GM18867 (cell line): Measurements from ENCODE around the gene TRAF3IP1.
"Not testable (repeated sequence)": the region's sequence is repeated elsewhere in the genome, so short reads cannot be mapped to it uniquely, and the experiment has no call there.

ENCODE experiments used
- ATAC-seq: cut with Tn5 transposase; IDR thresholded peaks from one replicate; pipeline ENCODE4 v1.9.1; 2021; ENCODE audit warnings: mild to moderate bottlenecking, moderate library complexity; ENCODE audit not compliant: unreplicated experiment

TRAF3IP1 gene

DNA sequence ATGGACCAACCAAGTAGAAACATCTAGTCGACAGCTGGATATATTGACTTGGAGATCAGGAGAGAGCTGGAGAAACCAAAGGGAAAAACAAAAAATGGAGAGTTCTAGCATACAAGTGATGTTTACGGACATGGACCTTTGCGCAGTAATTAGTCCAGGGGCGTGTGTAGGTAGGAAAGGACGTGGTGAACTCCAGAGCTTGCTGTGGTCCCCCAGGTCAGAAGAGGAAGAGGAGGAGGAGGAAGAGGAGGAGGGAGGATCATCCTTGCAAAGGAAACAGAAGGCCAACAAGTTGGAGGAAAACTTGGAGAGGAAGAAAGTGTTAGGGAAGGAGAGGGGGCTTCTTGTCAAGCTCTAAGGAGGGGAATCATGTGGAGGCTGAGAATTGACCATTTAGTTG is 17.5 kb downstream of the TRAF3IP1 start:
- no peak for ATAC-seq

DNA sequence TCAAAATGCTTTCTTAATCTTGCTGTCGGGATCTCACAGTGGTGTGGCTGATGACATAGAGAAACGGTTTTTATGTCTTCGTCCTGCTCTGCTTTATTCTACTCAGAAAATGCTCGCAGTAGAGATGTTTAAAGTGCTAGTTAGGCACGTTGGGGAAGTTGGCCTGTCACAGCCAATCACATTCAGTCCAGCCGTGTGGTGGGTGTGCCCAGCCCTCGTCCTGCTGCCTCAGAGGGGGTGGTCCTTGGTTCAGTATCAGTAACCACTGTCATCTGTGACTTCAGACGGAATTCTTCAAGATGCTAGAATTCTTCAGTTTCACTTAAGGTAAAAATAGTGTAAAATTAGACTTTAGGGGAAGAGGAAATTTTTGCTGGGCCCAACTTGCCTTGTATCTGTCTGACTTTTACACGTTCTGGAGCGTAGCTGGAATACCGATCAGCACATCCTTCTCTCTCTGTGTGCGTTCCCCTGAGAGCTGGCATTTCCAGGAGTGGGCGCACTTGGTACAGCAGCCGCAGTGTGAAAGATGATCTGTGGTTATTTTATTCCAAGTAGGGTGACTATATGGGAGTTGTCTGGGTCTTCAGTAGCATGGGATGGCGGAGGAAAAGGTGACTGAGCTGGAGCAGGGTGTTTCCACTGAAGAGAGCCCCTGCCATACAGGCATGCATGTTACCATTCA is 18.5 kb downstream of the TRAF3IP1 start:
- no peak for ATAC-seq

DNA sequence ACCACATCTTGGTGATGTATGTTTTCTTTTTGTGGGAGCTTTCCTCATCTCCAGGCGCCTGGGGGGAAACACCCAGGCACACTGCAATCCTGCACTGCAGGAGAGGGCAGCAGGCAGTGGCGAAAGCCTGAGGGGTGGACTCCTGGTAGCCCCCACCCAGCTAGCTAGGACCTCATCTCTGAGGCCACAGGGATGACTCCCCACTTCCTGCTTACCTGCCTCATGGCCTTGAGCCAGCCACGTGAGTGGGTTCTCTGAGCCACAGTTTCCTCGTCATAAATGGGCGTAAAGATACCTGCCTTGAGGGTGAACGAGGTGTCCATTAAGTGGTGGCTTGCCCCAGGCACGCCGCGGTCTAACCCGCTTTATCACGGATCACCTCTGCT is 19.1 kb downstream of the TRAF3IP1 start:
- no peak for ATAC-seq

DNA sequence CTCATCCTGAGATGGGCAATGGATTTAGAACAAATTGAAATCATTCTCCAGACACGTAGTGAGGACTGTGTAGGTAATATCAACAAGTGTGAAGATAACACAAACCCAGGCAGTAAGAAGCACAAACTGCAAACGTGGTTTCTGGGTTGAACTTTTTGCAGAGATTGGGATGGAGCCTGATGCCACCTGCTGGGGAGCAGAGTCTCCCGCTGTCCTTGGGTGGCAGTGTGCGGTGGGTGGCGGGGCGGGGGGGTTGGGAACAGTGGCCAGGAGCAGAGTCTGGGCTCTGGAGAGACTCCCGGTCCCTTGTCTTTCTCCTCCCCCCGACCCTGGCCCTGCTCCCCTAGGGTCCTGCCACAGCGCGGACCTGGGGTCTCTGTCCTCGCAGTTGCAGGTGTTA is 19.5 kb downstream of the TRAF3IP1 start:
- ATAC-seq = no peak

DNA sequence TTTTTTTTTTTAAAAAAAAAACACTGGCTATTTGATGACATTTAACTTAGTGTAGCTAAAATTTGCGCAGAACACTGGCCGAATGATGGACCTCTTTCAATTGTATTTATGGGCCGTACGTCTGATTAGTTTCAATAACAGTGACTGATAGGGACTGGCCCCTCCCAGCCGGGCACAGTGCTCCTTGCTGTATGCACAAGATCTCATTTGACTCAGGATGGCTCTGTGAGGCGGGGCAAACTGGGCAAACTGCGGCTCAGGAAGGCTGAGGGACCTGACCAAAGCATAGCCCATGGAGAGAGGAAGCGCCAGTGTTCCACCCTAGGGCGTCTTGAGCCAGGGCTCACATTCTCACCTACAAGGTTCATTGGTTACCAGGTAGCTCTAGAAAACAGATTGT is 21.2 kb downstream of the TRAF3IP1 start:
- ATAC-seq = no peak

DNA sequence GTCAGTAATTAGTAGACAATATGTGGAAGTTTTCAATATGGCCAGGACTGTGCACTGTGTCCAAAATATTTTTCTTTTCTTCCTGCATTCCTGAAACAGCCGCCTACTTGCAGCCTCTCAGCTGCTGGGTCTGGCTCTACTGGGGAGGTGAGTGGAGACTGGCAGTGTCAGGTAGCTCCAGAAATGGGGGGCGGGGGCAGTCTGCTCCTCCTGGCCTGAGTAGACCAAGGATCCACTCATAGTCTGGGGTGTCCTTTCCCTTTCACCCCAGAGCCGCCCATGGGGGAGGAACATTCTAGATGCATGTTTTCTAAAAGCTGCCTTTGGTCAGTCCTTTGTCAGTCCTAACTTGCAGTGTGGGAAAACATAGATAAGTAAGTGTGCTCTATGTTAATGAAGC is 23.7 kb downstream of the TRAF3IP1 start:
- no peak for ATAC-seq

DNA sequence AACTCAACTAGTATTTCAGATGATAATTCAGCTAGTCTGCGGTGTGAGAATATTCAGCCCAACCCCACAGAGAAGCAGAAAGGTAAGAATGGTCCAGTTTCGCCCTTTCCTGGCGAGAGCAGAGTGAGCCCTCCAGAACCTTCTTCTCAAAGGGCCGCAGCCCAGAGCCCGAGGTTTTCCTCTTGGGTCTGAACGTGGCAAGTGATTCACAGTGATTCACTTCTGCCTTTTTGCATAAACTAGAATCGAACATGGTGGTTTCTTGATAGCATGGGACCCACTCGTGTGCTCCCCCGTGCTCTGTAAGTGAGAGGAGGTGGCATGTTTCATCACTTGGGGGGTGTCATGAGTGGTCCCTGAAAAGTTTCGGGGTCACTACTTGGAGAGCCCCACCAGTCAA is 24.2 kb downstream of the TRAF3IP1 start:
- no peak for ATAC-seq

DNA sequence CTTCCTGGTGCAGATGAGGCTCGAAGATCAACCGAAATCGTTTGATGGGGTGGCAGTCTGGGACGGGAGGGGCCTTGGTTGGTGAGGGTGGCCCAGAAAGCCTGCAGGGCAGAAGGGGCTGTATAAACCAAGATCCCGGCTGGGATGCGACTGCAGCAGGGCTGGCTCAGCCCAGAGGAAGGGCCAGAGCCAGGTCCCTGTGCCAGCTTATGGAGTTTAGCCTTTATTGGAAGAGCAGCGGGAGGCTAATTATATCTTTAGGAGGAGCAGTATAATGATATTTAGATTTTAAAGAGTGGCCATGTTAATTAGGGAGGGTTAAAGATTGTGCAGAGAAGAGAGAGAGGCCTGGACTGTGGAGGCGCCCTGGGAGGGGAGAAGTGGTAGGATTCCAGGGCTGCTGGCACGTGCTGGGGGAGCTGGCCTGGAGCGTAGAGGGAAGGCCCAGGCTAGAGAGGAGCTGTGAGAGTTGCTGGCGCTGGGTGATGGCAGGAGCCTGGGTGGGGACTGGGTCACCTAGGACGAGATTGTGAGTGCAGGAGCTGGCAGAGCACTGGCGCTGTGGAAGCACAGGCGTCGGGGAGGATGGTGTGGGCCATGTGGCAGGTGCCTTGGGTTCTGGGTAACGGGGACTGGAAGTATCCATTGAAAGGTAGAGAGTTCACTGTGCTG is 25.1 kb downstream of the TRAF3IP1 start:
- no peak for ATAC-seq

DNA sequence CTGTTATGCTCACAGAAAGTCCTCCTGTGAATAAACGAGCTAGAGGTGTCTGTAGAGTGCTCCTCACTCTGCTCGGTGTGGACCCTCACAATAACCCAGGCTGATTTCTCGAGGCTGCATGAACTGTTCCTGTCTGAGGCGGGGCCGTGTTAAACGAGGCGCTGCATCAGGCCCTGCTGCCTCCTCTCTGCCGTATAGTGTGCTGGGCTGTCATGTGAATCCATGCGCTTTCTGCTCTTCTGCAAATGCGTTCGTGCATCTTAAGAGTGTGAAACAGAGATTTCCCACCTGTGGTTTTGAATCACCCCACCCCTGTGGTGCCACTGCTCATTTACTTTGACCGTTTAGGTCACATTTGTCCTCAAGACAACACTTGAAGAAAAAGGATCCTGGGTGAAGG is 26.2 kb downstream of the TRAF3IP1 start:
- peak; percentile 62 for ATAC-seq

DNA sequence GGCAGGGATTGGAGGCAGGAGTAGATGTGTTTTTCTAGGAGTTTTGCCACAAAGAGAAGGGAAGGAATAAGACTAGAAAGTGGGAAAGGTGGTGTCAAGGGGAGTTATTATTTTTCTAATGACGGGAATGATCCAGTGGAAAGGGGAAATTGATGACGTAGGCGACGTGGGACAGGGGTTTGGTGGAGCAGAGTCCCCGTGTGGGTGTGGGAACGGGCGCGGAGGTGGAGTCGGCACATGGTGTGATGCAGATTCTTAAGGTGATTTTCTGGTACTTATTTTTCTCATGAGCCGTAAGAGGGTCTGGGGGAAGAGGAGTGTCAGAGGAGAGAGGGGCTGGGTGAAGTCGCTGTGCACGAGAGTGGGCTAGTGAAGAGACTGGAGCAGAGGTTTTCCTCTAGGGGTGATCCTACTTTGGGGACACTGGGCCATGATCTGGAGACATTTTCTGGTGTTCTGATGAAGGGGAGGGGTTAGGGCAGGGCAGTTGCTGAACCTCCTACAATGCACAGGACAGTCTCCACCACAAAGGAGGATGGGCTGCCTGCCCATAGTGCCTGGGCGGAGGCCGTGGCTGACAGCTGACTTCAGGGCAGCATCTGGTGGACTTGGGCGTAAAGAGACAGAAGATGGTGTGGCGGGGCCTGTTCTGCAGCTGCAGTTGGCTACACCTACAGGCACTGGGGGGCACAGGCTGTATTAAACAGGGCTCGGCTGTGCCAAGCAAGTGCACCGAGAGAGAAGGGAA is 30.0 kb downstream of the TRAF3IP1 start:
- no peak for ATAC-seq

DNA sequence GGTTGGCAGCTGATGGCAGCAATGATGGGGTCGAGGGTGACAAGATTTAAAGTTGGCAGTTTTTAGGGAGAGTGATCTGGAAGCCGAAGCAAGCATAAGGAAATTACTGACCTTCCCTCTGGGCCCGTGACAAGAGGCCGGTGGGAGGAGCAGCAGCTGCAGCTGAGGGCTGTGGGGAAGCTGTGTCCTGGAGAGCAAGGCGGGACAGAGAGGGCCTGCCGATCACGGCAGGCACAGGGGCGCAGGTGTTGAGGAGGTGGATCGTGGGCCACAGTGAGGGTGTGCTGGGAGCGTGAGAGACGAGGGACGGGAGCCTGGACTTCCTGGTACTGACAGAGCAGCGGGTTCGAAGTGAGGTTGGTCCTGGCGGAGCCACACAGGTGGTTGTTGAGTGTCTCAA is 31.0 kb downstream of the TRAF3IP1 start:
- no peak for ATAC-seq

DNA sequence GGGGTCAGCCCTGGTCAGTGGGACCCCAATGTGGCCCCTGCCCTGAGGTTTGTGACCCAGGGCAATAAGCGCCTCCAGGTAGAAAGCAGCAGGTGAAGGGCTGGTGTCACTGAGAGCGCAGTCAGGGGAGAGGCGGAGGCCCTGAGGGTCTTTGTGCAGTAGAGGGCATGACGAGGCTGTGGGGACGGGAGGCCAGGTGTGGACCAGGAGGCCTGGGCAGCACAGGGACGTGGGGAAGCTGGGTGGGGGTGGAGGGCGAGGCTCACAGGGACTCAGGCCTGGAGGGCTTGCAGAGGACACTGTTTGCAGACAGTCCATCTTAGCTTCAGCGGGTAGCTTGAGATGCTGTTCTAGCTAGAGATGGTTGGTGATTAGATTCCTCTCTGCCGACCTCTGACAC is 32.0 kb downstream of the TRAF3IP1 start:
- no peak for ATAC-seq

DNA sequence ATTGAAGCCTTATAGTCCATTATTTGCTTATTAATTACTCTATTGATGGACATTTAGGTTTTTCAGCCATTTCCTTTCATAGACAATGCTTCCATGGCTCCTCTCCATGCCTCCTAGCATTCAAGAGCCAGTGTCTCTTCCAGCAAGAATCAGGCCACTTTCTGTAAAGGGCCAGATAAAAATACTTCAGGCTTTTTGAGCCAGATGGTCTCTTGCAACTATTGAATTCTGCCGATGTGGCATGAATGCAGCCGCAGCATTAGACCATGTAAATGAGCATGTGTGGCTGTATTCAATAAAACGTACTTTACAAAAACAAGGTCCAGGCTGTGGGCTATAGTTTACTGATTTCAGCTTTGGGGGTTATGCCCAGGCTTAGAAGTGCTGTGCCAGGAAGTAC is 38.5 kb downstream of the TRAF3IP1 start:
- ATAC-seq = no peak

DNA sequence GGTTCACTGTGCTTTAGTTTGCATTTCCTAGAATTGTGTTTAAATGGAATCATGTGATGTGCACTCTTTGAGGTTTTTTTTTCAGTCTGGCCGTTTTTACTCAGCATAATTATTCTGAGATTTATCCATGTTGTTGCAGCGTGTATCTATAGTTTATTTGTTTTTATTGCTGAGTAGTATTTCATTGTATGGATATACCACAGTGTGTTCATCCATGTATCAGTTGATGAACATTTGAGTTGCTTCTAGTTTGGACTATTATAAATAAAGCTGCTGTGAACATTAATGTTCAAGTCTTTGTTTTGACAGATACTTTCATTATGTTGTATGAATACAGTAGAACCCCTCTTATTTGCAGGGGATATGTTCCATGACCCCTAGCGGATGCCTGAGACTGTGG is 39.1 kb downstream of the TRAF3IP1 start:
- no peak for ATAC-seq

DNA sequence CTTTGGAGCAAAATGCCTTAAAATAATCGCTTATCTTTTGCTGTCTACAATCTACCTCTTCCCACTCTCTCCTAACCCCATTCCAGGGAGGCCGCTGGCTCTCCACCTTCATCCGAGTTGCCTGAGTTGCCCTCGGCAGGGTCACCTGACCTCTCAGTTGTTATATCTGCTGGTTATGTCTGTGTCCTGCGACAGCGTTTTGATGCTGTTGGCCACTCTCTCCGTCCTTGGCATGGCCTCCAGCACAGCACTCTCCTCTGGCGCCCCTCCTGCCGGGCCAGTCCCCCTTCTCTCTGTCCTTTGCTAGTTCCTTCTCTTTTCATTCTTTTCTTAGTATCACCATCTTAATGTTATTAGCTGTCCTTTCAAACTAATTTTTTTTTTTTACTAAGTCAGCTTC is 41.6 kb downstream of the TRAF3IP1 start:
- ATAC-seq = no peak

DNA sequence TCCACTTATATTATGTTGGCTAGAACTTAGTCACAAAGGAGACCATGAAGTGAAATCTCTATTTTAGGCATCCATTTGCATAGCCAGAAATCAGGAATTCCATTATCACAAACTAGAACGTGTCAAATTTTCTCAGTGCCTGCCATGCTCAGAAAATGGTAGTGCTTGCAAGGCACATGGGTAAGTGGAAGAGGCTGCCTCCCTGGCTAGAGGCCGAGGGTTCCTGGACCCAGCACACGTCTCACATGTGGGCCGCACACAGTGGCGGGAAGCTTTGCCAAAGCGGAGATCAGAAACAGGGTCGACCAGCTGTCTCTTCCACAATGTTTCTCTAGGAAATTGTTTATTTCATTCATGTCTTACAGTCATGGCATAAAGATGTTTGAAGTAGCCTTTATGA is 42.3 kb downstream of the TRAF3IP1 start:
- ATAC-seq = no peak

DNA sequence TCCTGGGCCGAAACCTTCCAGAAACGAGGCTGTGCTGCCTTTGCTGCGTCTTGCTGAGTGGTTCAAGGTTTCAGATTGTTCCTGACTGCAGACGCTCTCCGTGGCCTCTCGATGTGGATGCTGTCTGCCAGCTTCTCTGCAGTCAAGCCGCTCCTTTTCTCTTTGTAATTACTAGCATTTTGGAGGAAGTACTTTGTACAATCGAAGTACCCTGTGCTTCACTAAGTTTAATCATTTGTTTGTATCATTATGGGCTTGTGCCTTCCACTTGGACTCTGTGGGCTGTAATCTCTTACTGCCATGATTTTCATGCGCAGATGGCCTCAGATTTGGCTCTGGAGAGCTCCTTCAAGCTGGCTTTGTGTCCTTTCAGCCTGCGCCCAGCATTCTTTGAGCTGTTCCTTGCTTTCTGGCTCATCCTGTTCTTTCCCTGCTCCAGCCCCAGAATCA is 49.3 kb downstream of the TRAF3IP1 start:
- ATAC-seq = no peak

DNA sequence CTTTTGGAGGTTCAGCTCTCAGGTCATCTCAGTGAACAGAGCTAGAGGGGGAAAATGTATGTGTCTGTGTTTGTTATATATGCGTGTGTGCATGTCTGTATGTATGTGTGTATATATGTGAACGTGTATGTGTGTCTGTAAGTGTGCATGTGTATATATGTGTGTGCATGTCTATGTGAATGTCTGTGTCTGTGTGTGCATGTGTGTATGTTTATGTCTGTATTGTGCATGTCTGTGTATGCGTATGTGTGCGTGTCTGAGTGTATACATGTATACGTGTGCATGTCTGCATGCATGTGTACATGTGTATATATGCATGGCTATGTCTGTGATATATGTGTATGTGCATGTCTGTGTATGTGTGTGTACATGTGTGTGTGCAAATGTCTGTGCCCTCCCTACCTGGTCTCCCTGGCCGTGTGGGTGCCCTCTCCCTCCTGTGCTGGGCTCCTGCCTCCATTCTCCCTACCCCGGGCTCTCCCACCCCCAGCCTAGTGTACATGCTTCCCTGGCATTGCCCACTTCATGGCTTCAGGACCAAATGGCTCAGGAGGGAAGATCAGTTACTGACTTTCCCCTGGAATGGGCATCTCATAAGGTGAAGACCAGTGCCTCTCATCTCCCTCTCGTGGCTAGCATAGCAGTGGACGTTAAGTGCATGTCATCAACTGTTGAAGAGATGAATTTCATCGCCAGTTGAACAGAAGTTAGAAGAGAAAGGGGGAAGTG is 49.9 kb downstream of the TRAF3IP1 start:
- no peak for ATAC-seq

DNA sequence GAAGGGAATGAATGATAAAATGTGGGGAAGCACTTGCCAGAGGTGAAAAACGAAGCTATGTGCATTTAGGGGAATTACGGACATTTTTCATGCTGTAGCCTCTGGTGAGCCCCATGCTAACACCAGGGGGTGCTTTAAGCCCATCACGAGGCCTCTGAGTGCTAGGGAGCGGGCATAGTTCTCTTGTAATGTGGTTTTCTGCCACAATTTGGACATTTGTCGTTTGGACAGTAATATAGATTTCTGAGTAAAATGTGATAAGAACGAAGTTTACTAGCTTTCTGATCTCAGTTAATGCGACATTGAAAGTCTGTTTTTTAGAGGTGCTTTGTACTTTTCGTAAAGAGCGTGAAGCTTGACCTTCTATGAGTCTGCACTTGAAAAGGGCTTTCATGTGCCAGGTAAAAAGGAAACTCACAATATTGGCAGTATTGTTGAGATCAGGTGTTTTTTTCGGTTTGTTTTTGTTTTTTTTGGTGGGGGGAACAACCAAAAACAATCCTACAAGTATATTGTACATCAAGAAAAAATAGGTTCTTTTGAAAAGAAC is 50.6 kb downstream of the TRAF3IP1 start:
- no peak for ATAC-seq

DNA sequence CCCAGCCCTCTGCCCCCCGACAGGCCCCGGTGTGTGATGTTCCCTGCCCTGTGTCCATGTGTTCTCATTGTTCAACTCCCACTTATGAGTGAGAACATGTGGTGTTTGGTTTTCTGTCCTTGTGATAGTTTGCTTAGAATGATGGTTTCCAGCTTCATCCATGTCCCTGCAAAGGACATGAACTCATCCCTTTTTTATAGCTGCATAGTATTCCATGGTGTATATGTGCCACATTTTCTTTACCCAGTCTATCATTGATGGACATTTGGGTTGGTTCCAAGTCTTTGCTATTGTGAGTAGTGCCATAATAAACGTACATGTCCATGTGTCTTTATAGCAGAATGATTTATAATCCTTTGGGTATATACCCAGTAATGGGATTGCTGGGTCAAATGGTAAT is 52.0 kb downstream of the TRAF3IP1 start:
- ATAC-seq = not testable (repeated sequence)

DNA sequence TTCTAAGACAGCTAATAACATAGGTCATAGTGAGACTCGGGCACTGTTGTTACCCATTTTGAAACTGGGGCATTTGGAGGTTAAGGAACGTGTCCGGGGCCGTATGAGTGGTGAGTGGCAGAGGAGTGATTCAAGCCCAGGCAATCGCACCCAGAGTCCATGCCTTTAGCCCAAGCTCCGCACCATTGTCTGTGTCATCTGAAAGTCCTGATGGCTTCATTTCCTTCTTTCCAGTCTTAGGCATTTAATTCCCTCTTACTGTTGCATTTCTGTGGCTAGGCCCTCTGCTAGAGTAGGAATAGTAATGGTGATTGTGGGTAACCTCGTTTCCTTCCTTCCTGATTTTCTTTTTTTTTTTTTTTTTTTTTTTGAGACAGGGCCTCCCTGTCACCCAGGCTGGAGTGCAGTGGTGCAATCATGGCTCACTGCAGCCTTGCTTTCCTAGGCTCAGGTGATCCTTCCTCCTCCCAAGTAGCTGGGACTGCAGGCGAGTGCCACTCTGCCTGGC is 56.6 kb downstream of the TRAF3IP1 start:
- ATAC-seq = no peak
